ENCODE measurements around the gene ZNF277.

DNA sequence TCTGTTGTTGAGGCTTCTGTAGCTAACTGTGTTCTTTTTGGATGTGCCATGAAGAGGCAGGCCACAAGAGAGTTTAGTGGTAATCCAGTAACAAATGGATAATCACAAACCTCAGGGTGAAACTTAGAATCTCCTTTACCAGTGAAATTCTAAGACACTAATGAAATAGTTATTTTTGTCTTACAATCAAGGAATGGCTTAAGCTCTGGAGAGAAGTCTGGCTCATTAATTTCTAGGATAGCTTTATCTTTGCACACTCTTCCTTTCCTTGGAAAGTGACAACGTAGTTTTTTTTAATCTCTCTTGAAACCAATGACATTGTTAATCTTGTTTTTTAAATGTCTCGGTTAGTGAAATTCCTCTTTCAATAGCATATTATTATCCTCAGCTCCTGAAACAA, 150.1 kb downstream of the ZNF277 start:
- TF ChIP-seq, protein P1, sequence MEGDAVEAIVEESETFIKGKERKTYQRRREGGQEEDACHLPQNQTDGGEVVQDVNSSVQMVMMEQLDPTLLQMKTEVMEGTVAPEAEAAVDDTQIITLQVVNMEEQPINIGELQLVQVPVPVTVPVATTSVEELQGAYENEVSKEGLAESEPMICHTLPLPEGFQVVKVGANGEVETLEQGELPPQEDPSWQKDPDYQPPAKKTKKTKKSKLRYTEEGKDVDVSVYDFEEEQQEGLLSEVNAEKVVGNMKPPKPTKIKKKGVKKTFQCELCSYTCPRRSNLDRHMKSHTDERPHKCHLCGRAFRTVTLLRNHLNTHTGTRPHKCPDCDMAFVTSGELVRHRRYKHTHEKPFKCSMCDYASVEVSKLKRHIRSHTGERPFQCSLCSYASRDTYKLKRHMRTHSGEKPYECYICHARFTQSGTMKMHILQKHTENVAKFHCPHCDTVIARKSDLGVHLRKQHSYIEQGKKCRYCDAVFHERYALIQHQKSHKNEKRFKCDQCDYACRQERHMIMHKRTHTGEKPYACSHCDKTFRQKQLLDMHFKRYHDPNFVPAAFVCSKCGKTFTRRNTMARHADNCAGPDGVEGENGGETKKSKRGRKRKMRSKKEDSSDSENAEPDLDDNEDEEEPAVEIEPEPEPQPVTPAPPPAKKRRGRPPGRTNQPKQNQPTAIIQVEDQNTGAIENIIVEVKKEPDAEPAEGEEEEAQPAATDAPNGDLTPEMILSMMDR (IDR thresholded peaks at IDR 0.05 in 2 of 3, conservative IDR thresholded peaks at IDR 0.05 in 1 of 3; ENCODE audit: borderline replicate concordance in 1 of 3, insufficient read depth in 1 of 3, low read depth in 2 of 3, low read length in 2 of 3) = no peak
- TF ChIP-seq POLR2A (IDR thresholded peaks at IDR 0.05; ENCODE audit: borderline replicate concordance, extremely low read depth, insufficient read depth, insufficient read length) (no peak), RAD21 (IDR thresholded peaks at IDR 0.05; ENCODE audit: low read depth) (no peak), EZH2 (IDR thresholded peaks at IDR 0.05) (no peak), POLR2AphosphoS5 (IDR thresholded peaks at IDR 0.05; ENCODE audit: low read depth, low read length) (no peak), YY1 (IDR thresholded peaks at IDR 0.05; ENCODE audit: extremely low read depth, insufficient replicate concordance, low read depth, low read length) (no peak), SIN3A (IDR thresholded peaks at IDR 0.05; ENCODE audit: low read depth) (no peak), JUND (IDR thresholded peaks at IDR 0.05) (no peak), EZH2phosphoT487 (IDR thresholded peaks at IDR 0.05; ENCODE audit: borderline replicate concordance) (no peak), SRF (IDR thresholded peaks at IDR 0.05; ENCODE audit: low read depth) (no peak), TCF7L2 (IDR thresholded peaks at IDR 0.05; ENCODE audit: borderline replicate concordance, extremely low read depth, insufficient read depth, insufficient read length) (no peak)
- TF ChIP-seq, protein P2, sequence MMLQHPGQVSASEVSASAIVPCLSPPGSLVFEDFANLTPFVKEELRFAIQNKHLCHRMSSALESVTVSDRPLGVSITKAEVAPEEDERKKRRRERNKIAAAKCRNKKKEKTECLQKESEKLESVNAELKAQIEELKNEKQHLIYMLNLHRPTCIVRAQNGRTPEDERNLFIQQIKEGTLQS (IDR thresholded peaks at IDR 0.05) = no peak

Measured in HCT116 (cell line).